GM03348 (cell line): ENCODE results near the gene BSND.

Experiments
- DNase-seq: peaks from one replicate; pipeline ENCODE4 v3.0.0; 2012; ENCODE audit warnings: low spot score

BSND gene

GRCh38 chr1:54976747-54977146, 22.0 kb upstream of the BSND start:
- DNase-seq: no peak

- DNase-seq: no peak
These were observed 21.0 kb upstream of the BSND start for GRCh38 chr1:54977533-54978297.

- DNase-seq: no peak
These were observed 20.0 kb upstream of the BSND start for GRCh38 chr1:54978528-54979326.

GRCh38 chr1:54979327-54979891, 19.3 kb upstream of the BSND start:
- DNase-seq: no peak

- no peak for DNase-seq
These were observed 18.6 kb upstream of the BSND start for GRCh38 chr1:54980046-54980527.

- peak; percentile 60 for DNase-seq
These were observed 18.0 kb upstream of the BSND start, which contains the start of gene TMEM61 for GRCh38 chr1:54980528-54981241. TMEM61 (plus strand) TSS chr1:54980628; CDS start chr1:54981066, 438 bp downstream.

GRCh38 chr1:54981466-54981865, 17.3 kb upstream of the BSND start:
- no peak for DNase-seq

- DNase-seq: no peak
These were observed 16.0 kb upstream of the BSND start for GRCh38 chr1:54982739-54983138.

GRCh38 chr1:54984131-54984842, 14.4 kb upstream of the BSND start:
- no peak for DNase-seq

GRCh38 chr1:54985556-54985955, 13.2 kb upstream of the BSND start:
- no peak for DNase-seq

- DNase-seq: no peak
These were observed 12.7 kb upstream of the BSND start for GRCh38 chr1:54986025-54986424.

GRCh38 chr1:54986533-54986932, 12.2 kb upstream of the BSND start:
- no peak for DNase-seq

GRCh38 chr1:54987427-54987826, 11.3 kb upstream of the BSND start:
- DNase-seq: no peak

- peak; percentile 30 for DNase-seq
These were observed 10.6 kb upstream of the BSND start for GRCh38 chr1:54987919-54988705.

GRCh38 chr1:54988975-54989374, 9.8 kb upstream of the BSND start:
- DNase-seq: no peak

- no peak for DNase-seq
These were observed 9.3 kb upstream of the BSND start for GRCh38 chr1:54989473-54989872.

GRCh38 chr1:54989968-54990810, 8.5 kb upstream of the BSND start:
- no peak for DNase-seq

GRCh38 chr1:54990916-54991315, 7.8 kb upstream of the BSND start:
- DNase-seq: no peak

GRCh38 chr1:54991939-54992338, 6.8 kb upstream of the BSND start:
- DNase-seq: no peak

- no peak for DNase-seq
These were observed 5.6 kb upstream of the BSND start for GRCh38 chr1:54993140-54993539.
